Sciatic nerve (tissue), 2 donors: ENCODE results near the gene C2CD5. TPM values are rescaled to one million over a fixed set of nuclear protein-coding genes. Genes with fewer than 3 reads are reported as not detected.

ENCODE experiments used
- ATAC-seq: fragments of 200-7000 bp; cut with Tn5 transposase; one replicate; pipeline ENCODE4 v1.9.1; 2020; ENCODE audit warnings: mild to moderate bottlenecking, moderate library complexity
- DNase-seq: peaks from one replicate; pipeline ENCODE4 v3.0.0-alpha.2; 2020; ENCODE audit warnings: low spot score
- intact Hi-C: fragments of 100-400 bp; cut with DNase I; formaldehyde crosslinking; loops from one replicate; pipeline ENCODE4 v1.14.2; 2022
- total RNA-seq: library from RNA; stranded (reverse); fragmentation: NEBNext Ultra II Directional; extraction: Animal tissue kit (Norgen Biotek cat#: 25700); gene quantifications from one replicate; pipeline ENCODE4 v1.2.1, GENCODE V29; 2021
- donor health status: DM: no; HTN: no; CAD: no.
- donor health status: DM: no; HTN: no; CAD: no.

The C2CD5 gene
- total RNA-seq, 1 donor from 2014 or later = 53.4 TPM

DNA sequence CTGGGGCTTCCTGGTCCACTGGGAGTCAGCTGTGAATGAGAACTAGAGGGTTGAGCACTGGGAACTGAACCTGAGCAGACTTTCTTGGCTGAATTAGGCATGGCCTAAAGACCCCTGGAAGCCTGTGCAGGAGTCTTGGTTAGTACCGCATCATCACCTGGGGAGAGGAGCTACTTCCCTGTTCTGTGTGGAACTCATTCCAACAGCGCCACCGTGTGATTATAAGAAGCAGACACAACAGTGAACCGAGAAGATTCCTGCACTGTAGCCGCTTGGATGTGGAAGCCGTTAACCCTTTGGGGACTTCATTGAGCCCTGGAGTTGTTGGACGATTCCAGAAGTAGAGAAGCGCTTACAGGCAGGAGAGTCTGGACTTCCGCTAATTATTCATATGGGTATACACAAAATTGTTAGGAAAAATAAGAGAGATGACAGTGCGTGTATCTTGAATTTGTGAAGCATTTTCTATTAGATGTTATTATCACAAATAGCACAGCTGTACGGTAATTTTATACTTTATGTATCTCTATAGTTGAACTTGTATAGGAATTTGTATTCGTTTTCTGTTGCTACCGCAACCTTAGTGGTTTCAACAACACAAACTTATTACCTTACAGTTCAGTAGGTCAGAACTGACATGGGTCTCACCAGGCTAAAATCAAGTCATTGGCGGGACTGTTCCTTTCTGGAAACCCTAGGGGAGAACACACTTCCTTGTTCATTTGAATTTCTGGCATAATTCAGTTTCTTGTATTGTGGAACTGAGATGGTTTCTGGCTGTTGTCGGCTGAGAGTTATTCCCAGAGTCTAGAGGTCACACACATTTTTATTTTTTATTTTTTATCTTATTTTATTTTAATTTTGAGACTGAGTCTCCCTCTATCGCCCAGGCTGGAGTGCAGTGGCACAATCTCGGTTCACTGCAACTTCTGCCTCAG lies 100.7 kb downstream of the C2CD5 start:
- no peak for DNase-seq
- intact Hi-C loops = no loop called here
- peak; percentile 95 for ATAC-seq

DNA sequence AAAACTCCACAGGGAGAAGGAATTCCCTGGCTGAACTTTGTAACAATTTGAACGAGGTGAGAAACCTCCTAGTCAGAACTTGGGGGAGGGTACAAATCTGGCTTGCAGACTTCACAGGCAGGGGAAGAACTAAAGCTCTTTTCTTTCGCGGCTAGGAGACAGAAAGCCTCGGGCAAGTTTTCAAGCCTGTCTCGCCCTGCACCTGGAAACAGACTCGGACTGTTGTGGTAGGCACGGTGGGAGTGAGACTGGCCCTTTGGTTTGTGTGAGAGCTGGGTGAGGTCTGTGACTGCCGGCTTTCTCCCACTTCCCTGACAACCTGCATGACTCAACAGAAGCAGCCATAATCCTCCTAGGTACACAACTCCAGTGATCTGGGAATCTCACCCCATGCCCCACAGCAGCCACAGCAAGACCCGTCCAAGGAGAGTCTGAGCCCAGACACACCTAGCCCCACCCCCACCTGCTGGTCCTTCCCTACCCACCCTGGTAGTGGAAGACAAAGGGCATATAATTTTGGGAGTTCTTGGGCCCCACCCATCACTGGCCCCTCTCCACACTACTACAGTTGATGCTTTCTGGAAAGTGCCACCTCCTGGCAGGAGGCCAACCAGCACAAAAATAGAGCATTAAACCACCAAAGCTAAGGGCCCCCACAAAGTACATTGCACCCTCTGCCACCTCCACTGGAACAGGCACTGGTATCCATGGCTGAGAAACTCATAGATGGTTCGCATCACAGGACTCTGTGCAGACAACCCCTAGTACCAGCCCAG lies 107.1 kb downstream of the C2CD5 start:
- DNase-seq (no peak), ATAC-seq (no peak)
- intact Hi-C loops = loop anchor here (10.0 kb wide), 1 partner anchor 688 kb away; no protein-coding TSS in a partner anchor

DNA sequence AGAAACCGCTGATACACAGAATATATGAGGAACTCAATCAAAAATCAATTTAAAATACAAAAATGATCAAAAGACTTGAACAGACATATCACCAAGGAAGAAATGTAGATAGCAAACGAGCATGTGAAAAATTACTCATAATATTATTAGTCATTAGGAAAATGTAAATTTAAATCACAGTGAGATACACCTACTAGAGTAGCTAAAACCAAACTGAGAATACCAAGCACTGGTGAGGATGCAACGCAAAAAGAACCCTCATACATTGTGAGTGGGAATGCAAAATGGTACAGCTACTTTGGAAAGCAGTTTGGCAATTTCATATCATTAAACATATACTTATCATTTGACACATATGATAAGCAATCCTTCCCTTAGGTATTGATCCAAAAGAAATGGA lies 108.8 kb downstream of the C2CD5 start:
- DNase-seq (no peak), ATAC-seq (no peak)
- intact Hi-C loops = loop anchor here (10.0 kb wide), 1 partner anchor 689 kb away; no protein-coding TSS in a partner anchor

DNA sequence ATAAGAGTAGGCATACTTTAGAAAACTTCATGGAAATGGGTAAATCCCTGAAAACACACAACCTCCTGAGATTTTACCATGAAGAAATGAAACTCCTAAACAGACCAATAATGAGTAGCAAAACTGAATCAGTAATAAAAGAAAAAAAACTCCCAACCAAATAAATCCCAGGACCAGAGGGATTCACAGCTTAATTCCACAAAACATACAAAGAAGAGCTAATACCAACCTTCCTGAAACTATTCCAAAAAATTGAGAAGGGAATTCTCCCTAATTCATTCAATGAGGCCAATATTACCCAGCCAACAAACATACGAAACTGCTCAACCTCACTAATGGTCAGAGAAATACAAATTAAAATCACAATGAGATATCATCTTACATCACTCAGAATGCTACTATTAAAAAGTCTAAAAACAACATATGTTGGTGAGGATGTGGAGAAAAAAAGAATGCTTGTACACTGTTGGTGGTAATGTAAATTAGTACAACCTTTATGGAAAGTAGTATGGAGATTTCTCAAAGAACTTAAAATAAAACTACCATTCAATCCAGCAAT lies 112.6 kb downstream of the C2CD5 start:
- intact Hi-C loops = loop anchor here (10.0 kb wide), 1 partner anchor 693 kb away; no protein-coding TSS in a partner anchor
- DNase-seq = no peak
- no peak for ATAC-seq

DNA sequence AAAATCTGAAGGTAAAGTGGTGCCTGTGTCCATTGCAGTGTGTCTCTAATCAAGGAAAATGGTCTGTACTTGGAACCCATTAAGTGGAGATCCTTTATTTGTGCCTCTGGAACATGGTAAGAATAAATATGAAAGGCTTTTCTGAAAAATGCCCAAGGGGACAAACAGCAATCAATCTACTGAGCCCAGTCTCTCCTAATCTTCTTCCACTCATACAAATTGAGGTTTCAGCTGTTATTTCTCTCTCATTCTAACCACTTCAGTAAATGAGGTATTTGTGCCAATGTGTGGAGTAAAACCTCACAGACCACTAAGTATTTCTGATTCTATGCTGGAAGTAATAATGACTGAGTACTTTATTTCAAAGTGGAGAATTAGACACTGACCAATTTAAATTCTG lies 127.5 kb downstream of the C2CD5 start:
- intact Hi-C loops = no loop called here
- no peak for ATAC-seq
- no peak for DNase-seq

DNA sequence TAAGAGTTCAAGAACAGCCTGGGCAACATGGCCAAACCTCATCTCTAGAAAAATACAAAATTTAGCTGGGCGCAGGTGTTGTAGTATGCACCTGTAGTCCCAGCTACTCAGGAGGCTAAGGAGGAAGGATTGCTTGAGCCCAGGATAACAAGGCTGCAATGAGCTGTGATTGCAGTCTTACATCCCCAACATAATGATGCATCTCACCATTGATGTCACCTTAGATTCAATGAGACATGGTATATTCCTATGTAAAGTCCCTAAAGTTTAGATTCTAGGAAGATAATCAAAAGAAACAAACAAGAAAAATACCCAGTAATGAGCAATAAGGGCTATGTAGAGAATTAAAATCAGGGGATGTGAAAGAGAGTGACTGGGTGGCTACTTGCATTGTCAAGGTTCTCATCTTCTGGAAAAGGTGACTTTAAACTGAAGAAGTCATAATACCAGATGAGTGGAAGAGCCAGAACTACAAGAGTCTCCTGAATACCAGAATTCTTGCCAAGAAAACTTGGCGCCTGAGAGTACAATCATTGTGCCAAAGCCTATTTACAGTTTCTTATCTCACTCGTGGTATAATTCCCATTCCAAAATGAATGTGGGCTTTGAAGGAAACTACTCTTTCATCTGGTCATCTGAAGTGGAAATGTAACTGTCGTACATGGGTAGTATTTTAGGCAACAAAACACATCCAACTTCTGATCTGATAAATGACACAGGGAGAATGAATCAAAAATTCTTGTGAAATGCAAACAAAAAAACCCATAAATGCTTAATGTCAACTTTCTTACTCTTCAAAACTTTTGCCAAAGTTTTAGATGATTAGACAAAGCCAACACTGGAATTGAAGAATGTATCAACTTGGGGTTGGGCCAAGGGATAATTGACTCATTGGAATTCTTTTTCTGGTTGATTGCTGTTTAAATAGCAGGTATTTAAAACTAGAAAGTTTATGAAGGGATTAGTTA lies 128.7 kb downstream of the C2CD5 start:
- intact Hi-C loops = no loop called here
- peak; percentile 70 for ATAC-seq
- DNase-seq = no peak

DNA sequence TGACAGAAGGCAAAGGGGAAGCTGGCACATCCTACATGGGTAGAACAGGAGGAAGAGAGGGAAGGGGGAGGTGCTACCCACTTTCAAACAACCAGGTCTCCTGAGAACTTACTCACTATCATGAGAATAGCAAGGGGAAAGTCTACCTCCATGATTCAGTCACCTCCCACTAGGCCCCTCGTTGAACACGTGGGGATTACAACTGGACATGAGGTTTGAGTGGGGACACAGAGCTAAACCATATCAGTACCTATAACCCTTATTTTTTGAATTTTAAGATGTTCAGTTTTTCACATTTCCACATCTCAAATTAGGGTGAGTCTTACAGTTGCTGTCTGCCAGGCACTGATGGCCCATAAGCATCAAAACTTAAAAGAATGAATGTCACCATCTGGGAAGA lies 129.6 kb downstream of the C2CD5 start:
- intact Hi-C loops = no loop called here
- ATAC-seq = no peak
- no peak for DNase-seq

DNA sequence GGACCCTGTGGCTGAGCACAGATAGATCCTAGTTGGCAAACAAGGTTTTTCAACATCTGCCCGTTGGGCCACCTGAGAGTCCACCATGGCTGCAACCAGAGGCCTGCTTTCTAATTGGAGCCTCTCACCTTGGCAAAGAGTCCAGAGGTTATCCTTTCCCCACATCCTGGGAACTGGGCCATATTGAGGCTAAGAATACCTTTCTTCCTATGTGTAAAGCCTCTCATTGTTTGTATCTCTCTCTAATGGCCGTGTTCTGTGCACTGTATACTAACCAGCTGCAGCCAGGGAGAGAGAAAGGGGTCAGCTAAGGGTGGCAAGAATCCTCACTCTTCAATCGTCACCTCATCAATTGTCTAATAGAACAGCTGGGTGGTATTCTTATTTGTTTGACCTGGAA lies 130.8 kb downstream of the C2CD5 start:
- no peak for ATAC-seq
- no peak for DNase-seq
- intact Hi-C loops = no loop called here

DNA sequence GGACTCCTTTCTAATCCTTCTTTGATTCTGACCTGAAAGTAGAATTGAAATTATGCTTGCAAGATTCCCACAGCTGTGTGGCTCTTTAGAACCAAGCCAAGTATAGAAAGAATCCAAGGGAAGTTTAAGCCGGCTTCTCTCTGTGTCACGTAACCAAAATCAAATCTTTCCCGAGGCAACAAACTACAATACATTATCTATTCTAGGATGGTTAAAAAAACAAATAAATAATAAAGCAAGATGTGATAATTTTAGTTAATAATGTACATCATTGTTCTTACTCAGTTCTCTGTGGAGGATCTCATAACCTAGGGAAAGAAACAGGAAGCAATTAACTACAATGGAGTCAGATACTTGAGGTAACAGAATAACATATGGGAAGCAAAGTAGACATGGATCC lies 131.8 kb downstream of the C2CD5 start:
- no peak for ATAC-seq
- DNase-seq = no peak
- intact Hi-C loops = no loop called here

DNA sequence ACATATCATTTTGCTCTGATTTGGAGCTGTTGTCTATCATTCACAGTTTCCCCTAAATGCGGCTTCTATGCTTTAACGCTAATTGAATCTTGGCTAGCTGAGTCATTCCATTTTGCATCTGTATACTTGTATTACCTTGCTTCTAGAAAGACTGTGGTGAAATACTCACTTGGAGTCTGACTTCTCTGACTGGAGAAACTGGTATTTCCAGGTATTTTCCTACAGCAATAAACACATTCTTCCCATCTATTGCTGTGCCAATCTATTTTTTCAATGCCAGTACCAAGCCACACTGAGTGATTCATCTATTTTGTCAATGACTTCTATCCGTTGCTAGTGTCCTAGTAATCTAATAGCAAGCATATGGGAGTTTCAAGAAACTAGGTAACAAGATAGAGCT lies 133.9 kb downstream of the C2CD5 start:
- intact Hi-C loops = no loop called here
- ATAC-seq (no peak), DNase-seq (no peak)

DNA sequence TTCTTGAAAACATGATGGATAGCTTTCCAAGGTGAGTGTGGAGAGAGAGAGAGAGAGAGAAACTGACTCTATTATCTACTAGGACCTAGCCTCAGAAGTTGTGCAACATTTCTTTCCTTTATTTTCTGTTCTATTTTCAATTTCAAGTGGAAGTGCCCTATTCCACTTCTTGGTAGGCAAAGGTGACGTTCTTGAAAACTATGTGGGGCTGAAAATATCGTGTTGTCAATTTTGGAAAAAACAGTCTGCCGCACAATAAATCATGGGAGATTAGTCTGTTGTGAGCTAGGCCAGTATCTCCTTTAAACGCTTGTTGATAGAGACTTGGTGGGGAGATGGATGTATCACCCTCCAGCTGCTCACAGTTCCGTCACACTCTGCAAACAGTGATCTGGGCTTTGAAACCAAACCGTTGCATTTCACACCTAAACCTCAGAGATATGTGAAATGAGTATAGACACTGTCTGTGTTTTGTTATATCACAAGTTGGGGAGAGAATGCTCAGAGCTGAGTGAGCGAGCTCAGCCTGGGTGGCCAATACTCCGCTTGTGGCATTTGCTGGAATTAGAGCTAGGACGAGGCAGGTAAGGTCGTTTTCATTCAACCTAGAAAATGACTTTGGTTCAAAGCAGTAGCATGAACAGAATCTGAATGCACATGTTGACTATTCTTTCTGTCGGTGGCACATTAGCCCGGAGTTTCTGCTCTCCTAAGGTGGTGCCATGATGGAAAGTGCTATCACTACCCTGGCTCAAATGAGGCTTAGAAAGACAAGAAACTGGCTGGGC lies 134.8 kb downstream of the C2CD5 start:
- intact Hi-C loops = no loop called here
- DNase-seq (no peak), ATAC-seq (peak; percentile 38)

DNA sequence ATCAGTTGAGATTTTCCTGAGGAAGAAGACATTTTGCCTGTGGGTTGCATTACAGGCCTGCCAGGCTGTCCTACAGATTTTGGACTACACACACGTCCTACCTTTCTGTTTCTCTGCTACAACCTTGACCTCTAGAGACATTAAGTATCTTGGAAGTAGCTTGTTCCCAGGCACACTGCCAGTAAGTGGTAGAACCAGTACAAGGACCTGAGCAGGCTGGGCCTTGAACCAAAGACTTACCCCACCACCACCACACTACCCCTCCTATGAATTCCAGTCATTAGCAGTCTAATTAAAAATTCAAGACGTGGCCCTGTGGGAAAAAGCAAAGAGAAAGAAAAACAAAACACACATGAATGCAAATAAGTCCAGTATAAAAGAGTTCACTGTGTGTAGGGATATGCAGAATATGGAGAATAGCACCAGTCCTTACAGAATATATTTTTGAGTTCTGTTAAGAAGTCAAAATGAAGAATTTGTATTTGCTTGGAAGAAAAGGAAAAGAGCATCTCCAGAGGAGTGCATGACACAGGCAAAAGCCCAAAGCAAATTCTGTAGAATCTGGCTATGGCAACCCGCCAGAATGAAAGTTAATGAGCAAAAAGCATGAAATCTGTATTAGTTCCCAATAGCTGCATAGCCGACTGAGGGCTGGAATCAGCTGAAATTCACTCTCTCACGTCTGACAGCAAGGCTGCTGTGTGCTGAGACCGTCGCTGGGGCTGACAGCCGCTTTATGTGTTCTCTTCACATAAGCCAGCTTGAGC lies 135.5 kb downstream of the C2CD5 start:
- ATAC-seq (no peak), DNase-seq (no peak)
- intact Hi-C loops = no loop called here

DNA sequence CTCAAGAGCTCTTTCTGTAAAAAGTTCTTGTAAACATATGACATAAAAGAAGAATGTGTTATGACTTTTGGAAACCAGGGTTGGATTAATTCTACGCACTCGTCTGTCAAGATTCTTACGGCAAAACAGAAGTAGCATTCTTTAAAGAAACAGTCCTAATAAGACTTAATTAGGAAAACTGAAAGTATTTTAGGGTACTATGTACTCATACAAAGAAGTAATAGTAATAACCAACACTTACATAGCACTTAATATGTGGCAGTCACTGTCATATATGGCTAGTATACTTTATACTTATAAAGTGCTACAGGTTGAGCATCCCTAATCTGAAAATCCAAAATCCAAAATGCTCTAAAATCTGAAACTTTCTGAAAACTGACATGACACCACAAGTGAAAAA lies 136.9 kb downstream of the C2CD5 start:
- no peak for ATAC-seq
- no peak for DNase-seq
- intact Hi-C loops = no loop called here

DNA sequence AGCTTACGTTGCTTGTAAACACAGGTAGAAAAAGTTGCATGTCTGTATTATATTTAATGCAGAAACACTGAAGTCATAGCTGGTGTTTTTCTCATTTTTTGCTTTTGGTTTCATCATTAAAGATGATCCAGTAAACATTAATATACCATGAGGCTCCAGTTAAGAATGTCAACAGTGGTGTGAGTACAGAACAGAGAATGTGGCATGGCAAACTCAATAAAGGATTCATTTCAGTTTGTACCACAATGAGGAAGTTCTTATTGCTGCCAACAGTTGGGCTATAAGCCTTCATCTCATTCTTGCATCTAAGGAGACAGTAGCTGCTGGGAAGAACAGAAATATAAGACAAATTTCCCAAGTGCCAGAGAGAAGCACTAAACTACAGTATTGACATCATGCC lies 137.7 kb downstream of the C2CD5 start:
- ATAC-seq = no peak
- intact Hi-C loops = no loop called here

DNA sequence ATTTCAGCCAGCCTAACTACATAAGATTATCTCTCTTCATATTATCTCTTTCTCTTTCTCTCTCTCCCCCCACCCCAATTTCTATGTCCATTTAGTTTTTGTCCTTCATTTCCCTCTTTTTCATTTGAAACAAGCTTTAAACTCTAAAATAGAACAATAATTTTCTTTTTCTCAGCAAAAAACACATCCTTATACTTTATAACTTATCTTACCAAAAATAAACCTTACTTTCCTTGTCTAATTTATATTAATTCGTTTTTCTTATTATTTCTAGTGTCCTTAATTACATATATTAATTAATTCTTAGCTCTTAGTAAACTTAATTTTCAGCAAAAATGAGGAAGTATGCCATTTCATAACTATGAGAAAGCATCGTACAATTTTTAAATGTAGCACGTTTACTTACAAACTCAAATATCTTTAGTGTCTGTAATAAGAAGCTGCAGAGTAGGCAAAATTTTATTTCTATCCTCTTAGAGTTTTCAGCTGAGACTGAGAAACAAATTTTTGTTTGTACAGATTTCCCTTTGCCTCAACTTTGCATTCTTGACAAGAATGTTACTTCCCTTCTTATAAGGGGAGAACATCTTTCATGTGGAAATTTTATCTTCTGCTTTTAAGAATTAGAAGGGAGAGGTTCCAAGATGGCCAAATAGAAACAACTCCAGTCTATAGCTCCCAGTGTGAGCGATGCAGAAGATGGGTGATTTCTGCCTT lies 144.7 kb downstream of the C2CD5 start:
- ATAC-seq (no peak), DNase-seq (no peak)
- intact Hi-C loops = no loop called here

More for the DNA sequence above, 137.7 kb downstream of the C2CD5 start:
- DNase-seq = no peak
